Activated effector memory CD4-positive, alpha-beta T cell treated with Interleukin-2 at 50 U/mL for 16 hours (primary cell): ENCODE data around the gene PELI1.
"Not testable (repeated sequence)": the region's sequence is repeated elsewhere in the genome, so short reads cannot be mapped to it uniquely, and the experiment has no call there.

ENCODE experiments used
- DNase-seq: peaks from one replicate; pipeline ENCODE4 v3.0.0-alpha.2; 2020

Gene PELI1

GRCh38 chr2:64080179-64080578 lies 64.0 kb downstream of the PELI1 start:
- DNase-seq = no peak

GRCh38 chr2:64079688-64080087 lies 64.5 kb downstream of the PELI1 start:
- not testable (repeated sequence) for DNase-seq

- DNase-seq = not testable (repeated sequence)
Observed at GRCh38 chr2:64076828-64077227, 67.4 kb downstream of the PELI1 start.

GRCh38 chr2:64074616-64075015 lies 69.6 kb downstream of the PELI1 start:
- not testable (repeated sequence) for DNase-seq

GRCh38 chr2:64067326-64067725 lies 76.9 kb downstream of the PELI1 start:
- DNase-seq = no peak

- no peak for DNase-seq
Observed at GRCh38 chr2:64065516-64065915, 78.7 kb downstream of the PELI1 start.

GRCh38 chr2:64063924-64064331 lies 80.3 kb downstream of the PELI1 start:
- no peak for DNase-seq

- no peak for DNase-seq
Observed at GRCh38 chr2:64063454-64063853, 80.8 kb downstream of the PELI1 start.

GRCh38 chr2:64062840-64063239 lies 81.4 kb downstream of the PELI1 start:
- DNase-seq = no peak

GRCh38 chr2:64059270-64059669 lies 85.0 kb downstream of the PELI1 start:
- no peak for DNase-seq

- no peak for DNase-seq
Observed at GRCh38 chr2:64056021-64056420, 88.2 kb downstream of the PELI1 start.

GRCh38 chr2:64054161-64054915 lies 89.9 kb downstream of the PELI1 start:
- DNase-seq = no peak

GRCh38 chr2:64052463-64053241 lies 91.6 kb downstream of the PELI1 start:
- no peak for DNase-seq

- peak; percentile 53 for DNase-seq
Observed at GRCh38 chr2:64049633-64050220, 94.5 kb downstream of the PELI1 start.

GRCh38 chr2:64045938-64046337 lies 98.3 kb downstream of the PELI1 start:
- no peak for DNase-seq
